GM19328 (cell line): ENCODE measurements around the gene PLAGL2.

Source experiments
- ATAC-seq: cut with Tn5 transposase; IDR thresholded peaks from one replicate; pipeline ENCODE4 v1.9.1; 2021; ENCODE audit warnings: mild to moderate bottlenecking, moderate library complexity; ENCODE audit not compliant: unreplicated experiment

PLAGL2 gene

GRCh38 chr20:32231245-32231644 lies 23.7 kb upstream of the PLAGL2 start:
- no peak for ATAC-seq

GRCh38 chr20:32230707-32231106 lies 23.2 kb upstream of the PLAGL2 start:
- no peak for ATAC-seq

GRCh38 chr20:32229251-32229747 lies 21.8 kb upstream of the PLAGL2 start:
- ATAC-seq: no peak

- ATAC-seq: no peak
Measured at GRCh38 chr20:32227744-32228688, 20.5 kb upstream of the PLAGL2 start.

- no peak for ATAC-seq
Measured at GRCh38 chr20:32227306-32227705, 19.8 kb upstream of the PLAGL2 start.

- ATAC-seq: no peak
Measured at GRCh38 chr20:32226391-32226790, 18.8 kb upstream of the PLAGL2 start.

- ATAC-seq: no peak
Measured at GRCh38 chr20:32224463-32224862, 16.9 kb upstream of the PLAGL2 start.

GRCh38 chr20:32218156-32218900 lies 10.8 kb upstream of the PLAGL2 start:
- ATAC-seq: no peak

GRCh38 chr20:32216179-32217142 lies 8.9 kb upstream of the PLAGL2 start:
- ATAC-seq: no peak

- no peak for ATAC-seq
Measured at GRCh38 chr20:32215729-32216128, 8.2 kb upstream of the PLAGL2 start.

GRCh38 chr20:32215147-32215546 lies 7.6 kb upstream of the PLAGL2 start:
- ATAC-seq: no peak

GRCh38 chr20:32213870-32214269 lies 6.3 kb upstream of the PLAGL2 start:
- ATAC-seq: no peak

- ATAC-seq: no peak
Measured at GRCh38 chr20:32209850-32210605, 2.5 kb upstream of the PLAGL2 start.

- ATAC-seq: no peak
Measured at GRCh38 chr20:32208499-32209154, 1.1 kb upstream of the PLAGL2 start.

- peak; percentile 3 for ATAC-seq
Measured at GRCh38 chr20:32206760-32207625, 550 bp downstream of the PLAGL2 start.

- no peak for ATAC-seq
Measured at GRCh38 chr20:32205843-32206759, 1.4 kb downstream of the PLAGL2 start.

GRCh38 chr20:32205110-32205842 lies 2.3 kb downstream of the PLAGL2 start:
- no peak for ATAC-seq
